Neural cell (in vitro differentiated cells): ENCODE results near the gene DOK5. TPM values are rescaled to one million over a fixed set of nuclear protein-coding genes. Genes with fewer than 3 reads are reported as not detected.

ENCODE experiments used
- H2AFZ ChIP-seq: fragments of 200-600, 300-800 bp; sonication (generic), shearing (Covaris generic); 2 replicates; pipeline ENCODE4 v1.6.0; 2014; ENCODE audit warnings: low read depth, mild to moderate bottlenecking, antibody characterized with exemption, low read length, moderate library complexity
- H3F3A ChIP-seq: fragments of 200-600 bp; shearing (Covaris generic); 2 replicates; pipeline ENCODE4 v1.6.1; 2016; ENCODE audit warnings: mild to moderate bottlenecking, moderate library complexity, mixed read lengths, antibody characterized with exemption, low read length; ENCODE audit not compliant: insufficient read depth, poor library complexity, severe bottlenecking
- H3K27ac ChIP-seq: fragments of 200-600, 300-800 bp; sonication (generic), shearing (Covaris generic); 2 replicates; pipeline ENCODE4 v1.5.1; 2014; ENCODE audit warnings: mild to moderate bottlenecking, low read length, moderate library complexity
- H3K27me3 ChIP-seq: fragments of 300-800, 200-600 bp; sonication (generic), shearing (Covaris generic); 2 replicates; pipeline ENCODE4 v1.6.0; 2014; ENCODE audit warnings: mild to moderate bottlenecking, low read depth, low read length, moderate library complexity; ENCODE audit not compliant: insufficient read depth
- H3K36me3 ChIP-seq: fragments of 300-800, 200-600 bp; sonication (generic), shearing (Covaris generic); 2 replicates; pipeline ENCODE4 v1.5.1; 2014; ENCODE audit warnings: mild to moderate bottlenecking, antibody characterized with exemption, low read length, moderate library complexity; ENCODE audit not compliant: insufficient read depth
- H3K4me2 ChIP-seq: fragments of 300-800, 200-600 bp; sonication (generic), shearing (Covaris generic); 2 replicates; pipeline ENCODE4 v1.6.0; 2014; ENCODE audit warnings: mild to moderate bottlenecking, low read length
- H3K4me3 ChIP-seq: fragments of 300-800, 200-600 bp; sonication (generic), shearing (Covaris generic); 2 replicates; pipeline ENCODE4 v1.5.1; 2014; ENCODE audit warnings: mild to moderate bottlenecking, low read length, moderate library complexity
- H3K79me2 ChIP-seq: fragments of 200-600 bp; shearing (Covaris generic); replicated peaks from 2 replicates; pipeline ENCODE4 v1.6.0; 2014; ENCODE audit warnings: mild to moderate bottlenecking, low read length, moderate library complexity; ENCODE audit not compliant: insufficient read depth
- H3K9ac ChIP-seq: fragments of 300-800, 200-600 bp; sonication (generic), shearing (Covaris generic); 2 replicates; pipeline ENCODE4 v1.6.1; 2016; ENCODE audit warnings: mild to moderate bottlenecking, low read length, mixed read lengths
- H3K9me2 ChIP-seq: fragments of 200-600 bp; shearing (Covaris generic); 2 replicates; pipeline ENCODE4 v1.6.1; 2016; ENCODE audit warnings: mild to moderate bottlenecking, low read length, mixed read lengths; ENCODE audit not compliant: insufficient read depth
- H3K9me3 ChIP-seq: fragments of 200-600, 300-800 bp; sonication (generic), shearing (Covaris generic); 2 replicates; pipeline ENCODE4 v1.6.1; 2016; ENCODE audit warnings: mild to moderate bottlenecking, mixed run types, low read length, moderate library complexity, mixed read lengths
- H4K20me1 ChIP-seq: fragments of 200-600 bp; shearing (Covaris generic); 2 replicates; pipeline ENCODE4 v1.6.1; 2016; ENCODE audit warnings: mild to moderate bottlenecking, mixed run types; ENCODE audit not compliant: insufficient read depth
- EP300 ChIP-seq: fragments of 450-650 bp; conservative IDR thresholded peaks from 2 replicates; pipeline ENCODE4 v1.6.1; 2014; ENCODE audit warnings: antibody characterized with exemption, mild to moderate bottlenecking, moderate library complexity; ENCODE audit not compliant: poor library complexity, severe bottlenecking
- EZH2 ChIP-seq: fragments of 200-600, 300-800 bp; shearing (Covaris generic), sonication (generic); IDR thresholded peaks from 2 replicates; pipeline ENCODE4 v1.6.1; 2014; ENCODE audit warnings: antibody characterized with exemption, low read length, borderline replicate concordance, mild to moderate bottlenecking; ENCODE audit not compliant: insufficient read depth, poor library complexity, severe bottlenecking
- MXI1 ChIP-seq: fragments of 450-650 bp; conservative IDR thresholded peaks from 2 replicates; pipeline ENCODE4 v1.6.1; 2014; ENCODE audit warnings: antibody characterized with exemption, mild to moderate bottlenecking; ENCODE audit not compliant: poor library complexity, severe bottlenecking
- POLR2AphosphoS5 ChIP-seq: IDR thresholded peaks from 2 replicates; pipeline ENCODE4 v1.6.1; 2012
- RAD21 ChIP-seq: fragments of 450-650 bp; conservative IDR thresholded peaks from 2 replicates; pipeline ENCODE4 v1.6.1; 2014; ENCODE audit warnings: antibody characterized with exemption, mild to moderate bottlenecking, moderate library complexity
- SMC3 ChIP-seq: fragments of 450-650 bp; conservative IDR thresholded peaks from 2 replicates; pipeline ENCODE4 v1.6.1; 2014; ENCODE audit warnings: antibody characterized with exemption, mild to moderate bottlenecking, moderate library complexity; ENCODE audit not compliant: poor library complexity
- TAF1 ChIP-seq: IDR thresholded peaks from 2 replicates; pipeline ENCODE4 v1.6.1; 2012; ENCODE audit warnings: low read depth
- polyA plus RNA-seq: library from polyadenylated mRNA; depleted of rRNA; stranded (reverse); fragments of >200 nt; gene quantifications from 2 replicates; pipeline ENCODE4 v1.2.3, GENCODE V29; 2014
- TF ChIP-seq, protein P1 (sequence below): IDR thresholded peaks from 2 replicates; pipeline ENCODE4 v1.6.1; 2012; ENCODE audit warnings: borderline replicate concordance
- TF ChIP-seq, protein P2 (sequence below): fragments of 450-650 bp; IDR thresholded peaks from 2 replicates; pipeline ENCODE4 v1.5.1; 2014; ENCODE audit warnings: antibody characterized with exemption, mild to moderate bottlenecking, moderate library complexity; ENCODE audit not compliant: poor library complexity, severe bottlenecking

Gene DOK5
- polyA plus RNA-seq, 1 donor from 2014 or later: 4.6 TPM

DNA sequence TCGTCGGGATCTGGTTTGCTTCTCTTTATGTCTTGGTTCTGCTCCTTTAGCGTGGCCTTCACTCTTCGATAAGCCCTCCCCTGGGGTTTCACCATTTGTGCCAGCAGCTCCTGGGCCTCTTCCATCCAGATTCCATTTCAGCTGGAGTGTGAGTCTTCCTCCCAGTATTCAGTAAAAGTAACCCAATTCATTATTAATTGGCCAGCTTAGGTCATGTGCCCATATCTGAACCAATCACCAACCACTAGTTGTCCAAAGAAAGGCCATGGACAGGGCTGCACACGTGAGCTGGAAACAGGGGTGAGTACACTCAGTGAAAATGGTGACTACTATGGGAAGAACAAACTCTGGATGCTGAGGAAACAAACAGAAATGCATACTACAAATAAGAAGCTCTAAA, 2.8 kb upstream of the DOK5 start:
- TF ChIP-seq, protein P1, sequence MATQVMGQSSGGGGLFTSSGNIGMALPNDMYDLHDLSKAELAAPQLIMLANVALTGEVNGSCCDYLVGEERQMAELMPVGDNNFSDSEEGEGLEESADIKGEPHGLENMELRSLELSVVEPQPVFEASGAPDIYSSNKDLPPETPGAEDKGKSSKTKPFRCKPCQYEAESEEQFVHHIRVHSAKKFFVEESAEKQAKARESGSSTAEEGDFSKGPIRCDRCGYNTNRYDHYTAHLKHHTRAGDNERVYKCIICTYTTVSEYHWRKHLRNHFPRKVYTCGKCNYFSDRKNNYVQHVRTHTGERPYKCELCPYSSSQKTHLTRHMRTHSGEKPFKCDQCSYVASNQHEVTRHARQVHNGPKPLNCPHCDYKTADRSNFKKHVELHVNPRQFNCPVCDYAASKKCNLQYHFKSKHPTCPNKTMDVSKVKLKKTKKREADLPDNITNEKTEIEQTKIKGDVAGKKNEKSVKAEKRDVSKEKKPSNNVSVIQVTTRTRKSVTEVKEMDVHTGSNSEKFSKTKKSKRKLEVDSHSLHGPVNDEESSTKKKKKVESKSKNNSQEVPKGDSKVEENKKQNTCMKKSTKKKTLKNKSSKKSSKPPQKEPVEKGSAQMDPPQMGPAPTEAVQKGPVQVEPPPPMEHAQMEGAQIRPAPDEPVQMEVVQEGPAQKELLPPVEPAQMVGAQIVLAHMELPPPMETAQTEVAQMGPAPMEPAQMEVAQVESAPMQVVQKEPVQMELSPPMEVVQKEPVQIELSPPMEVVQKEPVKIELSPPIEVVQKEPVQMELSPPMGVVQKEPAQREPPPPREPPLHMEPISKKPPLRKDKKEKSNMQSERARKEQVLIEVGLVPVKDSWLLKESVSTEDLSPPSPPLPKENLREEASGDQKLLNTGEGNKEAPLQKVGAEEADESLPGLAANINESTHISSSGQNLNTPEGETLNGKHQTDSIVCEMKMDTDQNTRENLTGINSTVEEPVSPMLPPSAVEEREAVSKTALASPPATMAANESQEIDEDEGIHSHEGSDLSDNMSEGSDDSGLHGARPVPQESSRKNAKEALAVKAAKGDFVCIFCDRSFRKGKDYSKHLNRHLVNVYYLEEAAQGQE: no peak
- TF ChIP-seq TAF1: no peak
- TF ChIP-seq SMC3: no peak
- TF ChIP-seq, protein P2, sequence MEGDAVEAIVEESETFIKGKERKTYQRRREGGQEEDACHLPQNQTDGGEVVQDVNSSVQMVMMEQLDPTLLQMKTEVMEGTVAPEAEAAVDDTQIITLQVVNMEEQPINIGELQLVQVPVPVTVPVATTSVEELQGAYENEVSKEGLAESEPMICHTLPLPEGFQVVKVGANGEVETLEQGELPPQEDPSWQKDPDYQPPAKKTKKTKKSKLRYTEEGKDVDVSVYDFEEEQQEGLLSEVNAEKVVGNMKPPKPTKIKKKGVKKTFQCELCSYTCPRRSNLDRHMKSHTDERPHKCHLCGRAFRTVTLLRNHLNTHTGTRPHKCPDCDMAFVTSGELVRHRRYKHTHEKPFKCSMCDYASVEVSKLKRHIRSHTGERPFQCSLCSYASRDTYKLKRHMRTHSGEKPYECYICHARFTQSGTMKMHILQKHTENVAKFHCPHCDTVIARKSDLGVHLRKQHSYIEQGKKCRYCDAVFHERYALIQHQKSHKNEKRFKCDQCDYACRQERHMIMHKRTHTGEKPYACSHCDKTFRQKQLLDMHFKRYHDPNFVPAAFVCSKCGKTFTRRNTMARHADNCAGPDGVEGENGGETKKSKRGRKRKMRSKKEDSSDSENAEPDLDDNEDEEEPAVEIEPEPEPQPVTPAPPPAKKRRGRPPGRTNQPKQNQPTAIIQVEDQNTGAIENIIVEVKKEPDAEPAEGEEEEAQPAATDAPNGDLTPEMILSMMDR: no peak
- no peak for TF ChIP-seq POLR2AphosphoS5
- TF ChIP-seq EP300: no peak
- TF ChIP-seq MXI1: no peak
- TF ChIP-seq EZH2: no peak
- no peak for TF ChIP-seq RAD21
- no peak overlapping the region for H3K27ac ChIP-seq
- no peaks in the 10 kb centered on the region for H3K9me3 ChIP-seq
- no peaks in the 10 kb centered on the region for H4K20me1 ChIP-seq
- peaks cover 23% of the 10 kb centered on the region for H3K27me3 ChIP-seq
- no peaks in the 10 kb centered on the region for H3K79me2 ChIP-seq
- no peaks in the 10 kb centered on the region for H3K9me2 ChIP-seq
- peaks cover 6% of the 10 kb centered on the region for H3F3A ChIP-seq
- no peak overlapping the region for H2AFZ ChIP-seq
- H3K4me3 ChIP-seq: no peak overlapping the region
- no peak overlapping the region for H3K9ac ChIP-seq
- H3K4me2 ChIP-seq: no peak overlapping the region
- no peaks in the 10 kb centered on the region for H3K36me3 ChIP-seq

GRCh38 chr20:54473340-54473739, 2.1 kb upstream of the DOK5 start:
- Histone ChIP-seq H3K79me2 (no peaks in the 10 kb centered on the region), H2AFZ (no peak overlapping the region), H3K4me3 (no peak overlapping the region), H3F3A (peaks cover 6% of the 10 kb centered on the region), H3K9ac (no peak overlapping the region), H3K36me3 (no peaks in the 10 kb centered on the region), H4K20me1 (no peaks in the 10 kb centered on the region), H3K27ac (no peak overlapping the region), H3K27me3 (peaks cover 23% of the 10 kb centered on the region), H3K9me3 (no peaks in the 10 kb centered on the region), H3K9me2 (no peaks in the 10 kb centered on the region), H3K4me2 (no peak overlapping the region)
- no peak for TF ChIP-seq EP300
- TF ChIP-seq TAF1: no peak
- TF ChIP-seq, protein P1: no peak
- TF ChIP-seq SMC3: no peak
- no peak for TF ChIP-seq EZH2
- TF ChIP-seq, protein P2: no peak
- no peak for TF ChIP-seq POLR2AphosphoS5
- TF ChIP-seq RAD21: no peak
- no peak for TF ChIP-seq MXI1
